HepG2 (cell line): ENCODE data around the gene AP3D1. TPM values are rescaled to one million over a fixed set of nuclear protein-coding genes. Genes with fewer than 3 reads are reported as not detected.

Experiments
- ATAC-seq: fragments of 200-7000 bp; cut with Tn5 transposase; 3 replicates; pipeline ENCODE4 v1.9.1; 2020; ENCODE audit warnings: mild to moderate bottlenecking, moderate library complexity
- BruUV-seq: library from RNA; stranded (reverse); fragments of 400-500 nt; replicated peaks from 2 replicates; lab custom pipeline; 2021; lab: Mats Ljungman, UMichigan
- CTCF ChIA-PET: fragments of 300-600 bp; formaldehyde crosslinking; extraction: SDS; loops from one replicate; lab custom pipeline; 2021; ENCODE audit warnings: low total read pairs, inconsistent platforms, low intra/inter-chr PET ratio; lab: Yijun Ruan, JAX
- POLR2A ChIA-PET: fragments of 350-600 bp; sonication (Branson Sonifier 250); formaldehyde crosslinking; loops from one replicate; lab custom pipeline; 2020; ENCODE audit warnings: antibody characterized with exemption, inconsistent platforms; lab: Yijun Ruan, JAX
- DNase-seq: peaks from one replicate; pipeline ENCODE4 v3.0.0-alpha.2; 2015; ENCODE audit warnings: low spot score
- FAIRE-seq: peaks from 3 replicates; lab custom pipeline; 2011; peaks lifted over from hg19 to GRCh38; lab: Jason Lieb, UNC
- H2AFZ ChIP-seq: one replicate; pipeline ENCODE4 v1.6.1; 2011; ENCODE audit warnings: low read length, inconsistent platforms
- H3K27ac ChIP-seq: fragments of 300-600 bp; 3 replicates; pipeline ENCODE4 v1.8.0; 2011; ENCODE audit warnings: mixed run types, mild to moderate bottlenecking, mixed read lengths, low read length, inconsistent platforms; ENCODE audit not compliant: insufficient read depth; ENCODE audit errors: extremely low read length
- H3K27me3 ChIP-seq, 2 experiments: fragments of 200-600 bp in 1 of 2; 2 replicates in 1 of 2; 3 replicates in 1 of 2; pipeline versions ENCODE4 v1.6.0 to v1.8.0; 2011; ENCODE audit warnings: low read length in 2 of 2, mild to moderate bottlenecking in 2 of 2, moderate library complexity in 2 of 2, inconsistent platforms in 1 of 2; ENCODE audit not compliant: insufficient read depth in 2 of 2, control insufficient read depth in 1 of 2
- H3K36me3 ChIP-seq, 2 experiments: fragments of 200-600 bp in 1 of 2; replicated peaks in 1 of 2; 2 replicates in 1 of 2; 3 replicates in 1 of 2; pipeline versions ENCODE4 v1.5.1 to v1.8.0; 2011; ENCODE audit warnings: low read length in 2 of 2, inconsistent platforms in 1 of 2; ENCODE audit not compliant: insufficient read depth in 2 of 2, control insufficient read depth in 1 of 2
- H3K4me1 ChIP-seq: 2 replicates; pipeline ENCODE4 v1.5.1; 2012; ENCODE audit warnings: low read length, inconsistent platforms; ENCODE audit not compliant: insufficient read depth
- H3K4me2 ChIP-seq: 2 replicates; pipeline ENCODE4 v1.6.0; 2011; ENCODE audit warnings: low read depth, low read length, inconsistent platforms
- H3K4me3 ChIP-seq, 3 experiments: fragments of 200-600 bp in 1 of 3; sonication (generic), shearing (Covaris generic) in 1 of 3; replicated peaks in 1 of 3; 2 replicates each; pipeline ENCODE4 v1.5.1; 2011 to 2016; ENCODE audit warnings: low read length in 3 of 3, inconsistent platforms in 2 of 3, low read depth in 2 of 3, mild to moderate bottlenecking in 2 of 3, control low read depth in 1 of 3, mixed read lengths in 1 of 3; ENCODE audit not compliant: insufficient read depth in 1 of 3
- H3K79me2 ChIP-seq: one replicate; pipeline ENCODE4 v1.6.1; 2011; ENCODE audit warnings: low read length, inconsistent platforms; ENCODE audit not compliant: insufficient read depth
- H3K9ac ChIP-seq: 2 replicates; pipeline ENCODE4 v1.6.0; 2011; ENCODE audit warnings: mild to moderate bottlenecking, low read depth, low read length, inconsistent platforms; ENCODE audit not compliant: insufficient read depth
- H3K9me3 ChIP-seq: 2 replicates; pipeline ENCODE4 v1.5.1; 2012; ENCODE audit warnings: mild to moderate bottlenecking, low read length
- H4K20me1 ChIP-seq: 2 replicates; pipeline ENCODE4 v1.6.0; 2011; ENCODE audit warnings: inconsistent platforms, mild to moderate bottlenecking, low read length, moderate library complexity; ENCODE audit not compliant: insufficient read depth
- AGO2 ChIP-seq: fragments of 200-400 bp; formaldehyde crosslinking; optimal IDR thresholded peaks from 2 replicates; pipeline ENCODE3; 2017; ENCODE audit warnings: mild to moderate bottlenecking, low read depth, low read length, moderate library complexity
- CEBPG ChIP-seq: IDR thresholded peaks from 2 replicates; pipeline ENCODE4 v1.6.1; 2016
- RBM22 ChIP-seq: fragments of 200-400 bp; formaldehyde crosslinking; optimal IDR thresholded peaks from 2 replicates; pipeline ENCODE3; 2017; ENCODE audit warnings: mild to moderate bottlenecking, low read length, moderate library complexity
- WGBS: methylation state at CpG from one replicate; pipeline ENCODE4 v1.1.6; 2017; ENCODE audit warnings: low lambda C conversion rate; 5-methylcytosine and 5-hydroxymethylcytosine counted together
- in situ Hi-C: cut with HindIII; loops from 2 replicates; pipeline ENCODE4 v1.10.0; 2017; ENCODE audit warnings: low pct_unique_long_range_greater_than_20kb; ENCODE audit not compliant: extremely low pct_ligation_motif_present
- intact Hi-C: fragments of 100-400 bp; cut with micrococcal nuclease; formaldehyde crosslinking; loops from one replicate; pipeline ENCODE4 v1.10.0; 2022; ENCODE audit not compliant: unreplicated experiment
- polyA plus RNA-seq, 8 experiments: library from polyadenylated mRNA; depleted of rRNA in 3 of 8; stranded (reverse) in 7 of 8; unstranded in 1 of 8; fragments of >200 nt; fragmentation: Illumina TruSeq in 4 of 8; extraction: Trizol in 4 of 8; gene quantifications; 2 replicates each; pipeline versions ENCODE4 v1.2.1 to v1.2.3, GENCODE V29; 2011 to 2016; ENCODE audit warnings: low read depth in 4 of 8, missing spikeins in 1 of 8, mixed read lengths in 1 of 8; ENCODE audit not compliant: insufficient read depth in 1 of 8
- total RNA-seq, 5 experiments: library from RNA; depleted of rRNA; stranded (reverse); fragments of >200 nt; fragmentation: Illumina TruSeq; extraction: Trizol; gene quantifications; 2 replicates each; pipeline ENCODE4 v1.2.3, GENCODE V29; 2016; ENCODE audit warnings: low read depth in 1 of 5
- TF ChIP-seq, protein P1 (sequence below): sonication (generic); formaldehyde crosslinking; IDR thresholded peaks from 2 replicates; pipeline ENCODE4 v1.5.1; 2020; ENCODE audit warnings: mild to moderate bottlenecking, missing genetic modification reagents, moderate library complexity

AP3D1 gene
- total and polyA plus RNA-seq, 2 of the 13 experiments (the other 11 are each of a cell fraction or from before 2014, with no cell fraction given): 68.0 to 82.6 TPM

DNA sequence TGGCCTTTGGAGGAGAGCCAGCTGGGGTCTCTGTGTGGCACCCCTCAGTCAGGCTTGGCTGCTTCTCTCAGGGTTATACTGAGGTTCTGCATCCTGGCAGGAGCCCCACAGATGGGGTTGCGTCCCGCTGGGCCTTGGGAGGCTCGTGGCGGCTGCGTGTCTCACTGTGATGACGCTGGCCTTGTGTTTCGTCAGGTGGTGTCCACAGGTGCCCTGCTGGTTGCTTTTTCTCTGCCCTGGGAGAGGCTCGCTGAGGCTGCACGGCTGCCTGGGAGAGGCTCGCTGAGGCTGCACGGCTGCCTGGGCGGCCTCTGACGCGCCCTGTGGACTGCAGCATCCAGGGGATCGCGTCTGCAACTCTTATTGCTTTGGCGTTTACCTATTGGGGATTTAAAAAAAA lies 27.7 kb upstream of the AP3D1 start:
- Histone ChIP-seq H2AFZ (no peak overlapping the region), H3K9me3 (no peaks in the 10 kb centered on the region), H3K4me3 (no peak overlapping the region), H3K4me2 (no peak overlapping the region), H4K20me1 (peaks cover 47% of the 10 kb centered on the region; the same call in 1 of the 2 replicates), H3K9ac (no peak overlapping the region), H3K4me1 (peaks cover 6% of the 10 kb centered on the region), H3K36me3 (peaks cover 39 to 53% of the 10 kb centered on the region in 2 experiments; a peak in 4 of 5 replicates), H3K27ac (no peak overlapping the region), H3K79me2 (peaks cover 86% of the 10 kb centered on the region), H3K27me3 (no peaks in the 10 kb centered on the region)
- ChIA-PET CTCF (no interaction called here), POLR2A (no interaction called here)
- in situ Hi-C loops: no loop called here
- WGBS: 95% methylated on average over 10 of the region's 17 CpGs
- ATAC-seq (no peak), FAIRE-seq (no peak), DNase-seq (no peak)
- intact Hi-C loops: no loop called here
- peak; percentile 48 for TF ChIP-seq RBM22
- TF ChIP-seq, protein P1, sequence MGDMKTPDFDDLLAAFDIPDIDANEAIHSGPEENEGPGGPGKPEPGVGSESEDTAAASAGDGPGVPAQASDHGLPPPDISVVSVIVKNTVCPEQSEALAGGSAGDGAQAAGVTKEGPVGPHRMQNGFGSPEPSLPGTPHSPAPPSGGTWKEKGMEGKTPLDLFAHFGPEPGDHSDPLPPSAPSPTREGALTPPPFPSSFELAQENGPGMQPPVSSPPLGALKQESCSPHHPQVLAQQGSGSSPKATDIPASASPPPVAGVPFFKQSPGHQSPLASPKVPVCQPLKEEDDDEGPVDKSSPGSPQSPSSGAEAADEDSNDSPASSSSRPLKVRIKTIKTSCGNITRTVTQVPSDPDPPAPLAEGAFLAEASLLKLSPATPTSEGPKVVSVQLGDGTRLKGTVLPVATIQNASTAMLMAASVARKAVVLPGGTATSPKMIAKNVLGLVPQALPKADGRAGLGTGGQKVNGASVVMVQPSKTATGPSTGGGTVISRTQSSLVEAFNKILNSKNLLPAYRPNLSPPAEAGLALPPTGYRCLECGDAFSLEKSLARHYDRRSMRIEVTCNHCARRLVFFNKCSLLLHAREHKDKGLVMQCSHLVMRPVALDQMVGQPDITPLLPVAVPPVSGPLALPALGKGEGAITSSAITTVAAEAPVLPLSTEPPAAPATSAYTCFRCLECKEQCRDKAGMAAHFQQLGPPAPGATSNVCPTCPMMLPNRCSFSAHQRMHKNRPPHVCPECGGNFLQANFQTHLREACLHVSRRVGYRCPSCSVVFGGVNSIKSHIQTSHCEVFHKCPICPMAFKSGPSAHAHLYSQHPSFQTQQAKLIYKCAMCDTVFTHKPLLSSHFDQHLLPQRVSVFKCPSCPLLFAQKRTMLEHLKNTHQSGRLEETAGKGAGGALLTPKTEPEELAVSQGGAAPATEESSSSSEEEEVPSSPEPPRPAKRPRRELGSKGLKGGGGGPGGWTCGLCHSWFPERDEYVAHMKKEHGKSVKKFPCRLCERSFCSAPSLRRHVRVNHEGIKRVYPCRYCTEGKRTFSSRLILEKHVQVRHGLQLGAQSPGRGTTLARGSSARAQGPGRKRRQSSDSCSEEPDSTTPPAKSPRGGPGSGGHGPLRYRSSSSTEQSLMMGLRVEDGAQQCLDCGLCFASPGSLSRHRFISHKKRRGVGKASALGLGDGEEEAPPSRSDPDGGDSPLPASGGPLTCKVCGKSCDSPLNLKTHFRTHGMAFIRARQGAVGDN: peak; percentile 3; the same call in 1 of the 2 replicates
- TF ChIP-seq AGO2: peak; percentile 20
- TF ChIP-seq CEBPG: no peak
- BruUV-seq: no TSS peak
